ENCODE results near the gene NBEAL2.

NBEAL2 gene

DNA sequence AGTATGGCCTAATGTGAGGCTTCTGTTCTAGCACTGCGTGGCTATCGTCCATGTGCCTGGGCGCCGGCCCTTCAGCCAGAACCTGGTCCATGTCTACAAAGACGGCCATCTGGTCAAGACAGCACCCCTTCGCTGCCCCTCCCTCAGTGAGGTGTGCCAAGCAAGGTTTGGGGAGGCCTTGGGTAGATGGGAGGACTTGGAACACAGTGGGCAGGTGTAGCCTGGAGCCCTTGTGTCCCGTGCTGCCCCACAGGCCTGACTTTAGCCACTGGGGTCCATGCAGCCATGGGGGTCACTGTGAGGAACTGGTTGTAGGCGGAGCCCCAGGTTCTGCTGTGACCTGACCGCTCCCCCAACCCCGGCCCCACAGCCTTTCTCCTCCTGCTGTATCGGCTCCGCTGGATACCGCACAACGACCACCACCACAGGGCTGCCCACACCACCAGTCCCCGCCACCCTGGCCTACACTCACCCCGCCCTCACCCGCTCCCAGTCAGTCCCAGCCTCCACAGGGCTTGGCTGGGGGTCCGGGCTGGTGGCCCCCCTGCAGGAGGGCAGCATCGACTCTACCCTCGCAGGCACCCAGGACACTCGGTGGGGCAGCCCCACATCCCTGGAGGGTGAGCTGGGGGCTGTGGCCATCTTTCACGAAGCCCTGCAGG lies 16.6 kb downstream of the NBEAL2 start:
- Histone ChIP-seq H3K4me3 (ENCODE audit: low read depth, low read length) (no peak overlapping the region), H3K27ac (ENCODE audit: extremely low read depth, low read depth, low read length) (no peak overlapping the region), H3K36me3 (ENCODE audit: control insufficient read depth in 2 of 2, insufficient read depth in 1 of 2, low read length in 2 of 2) (peaks cover 0 to 53% of the 10 kb centered on the region in 2 experiments; a peak in 1 of 3 replicates), H3K9me3 (ENCODE audit: control insufficient read depth, insufficient read depth, low read depth, low read length) (no peaks in the 10 kb centered on the region), H3K4me1 (ENCODE audit: control insufficient read depth, insufficient read depth, low read length) (no peaks in the 10 kb centered on the region)
- ChIA-PET CTCF (interaction anchor here (0.6 kb wide), 1 partner anchor 300 kb away, joined by 3 read pairs; no protein-coding TSS in a partner anchor), POLR2A (interaction anchor here (0.7 kb wide), 1 partner anchor 16 kb away, joined by 3 read pairs; the partner anchor contains the start of gene NBEAL2)
- TF ChIP-seq GLIS2 (tag by site-specific recombination; IDR thresholded peaks at IDR 0.05) (peak; percentile 57), ZNF324 (tag by site-specific recombination; IDR thresholded peaks at IDR 0.05) (no peak)

DNA sequence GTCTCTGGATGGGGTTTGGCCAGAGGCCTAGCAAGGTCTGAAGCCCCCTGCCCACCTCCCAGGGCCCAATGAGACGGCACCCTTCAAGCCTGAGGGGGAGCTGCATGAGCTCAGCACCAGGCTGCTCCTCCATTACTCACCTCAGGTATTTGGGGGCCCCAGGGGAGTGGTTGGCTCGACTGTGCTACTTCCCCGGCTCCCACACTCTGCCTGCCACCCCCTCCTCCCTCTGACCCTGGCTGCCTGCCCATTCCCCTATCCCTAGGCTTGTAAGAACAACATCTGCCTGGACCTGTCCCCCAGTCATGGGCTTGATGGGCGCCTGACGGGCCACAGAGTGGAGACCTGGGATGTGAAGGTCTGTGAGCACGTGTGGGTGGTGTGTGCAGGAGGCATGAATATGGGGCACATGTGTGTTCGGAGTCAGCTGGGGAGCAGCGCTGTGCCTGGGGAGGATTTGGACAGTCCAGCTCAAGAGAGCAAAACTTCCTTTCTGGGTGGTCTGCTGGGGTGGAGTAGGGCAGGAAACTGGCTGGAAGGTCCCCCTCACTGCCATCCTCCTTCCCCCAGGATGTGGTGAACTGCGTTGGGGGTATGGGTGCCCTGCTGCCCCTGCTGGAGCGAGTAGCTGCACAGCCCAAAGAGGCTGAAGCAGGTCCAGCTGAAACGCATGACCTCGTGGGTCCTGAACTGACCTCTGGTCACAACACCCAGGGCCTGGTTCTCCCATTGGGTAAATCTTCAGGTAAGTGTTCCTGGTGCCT lies 17.4 kb downstream of the NBEAL2 start:
- ChIA-PET POLR2A (no interaction called here), CTCF (interaction anchor here (0.5 to 2.1 kb wide), 5 partner anchors 18 to 373 kb away, joined by 3 to 15 read pairs (median 3); partner anchors contain the start of gene NBEAL2)
- Histone ChIP-seq H3K9me3 (ENCODE audit: control insufficient read depth, insufficient read depth, low read depth, low read length) (no peaks in the 10 kb centered on the region), H3K27ac (ENCODE audit: extremely low read depth, low read depth, low read length) (no peak overlapping the region), H3K36me3 (ENCODE audit: control insufficient read depth in 2 of 2, insufficient read depth in 1 of 2, low read length in 2 of 2) (peaks cover 0 to 55% of the 10 kb centered on the region in 2 experiments; a peak in 1 of 3 replicates), H3K4me3 (ENCODE audit: low read depth, low read length) (no peak overlapping the region), H3K4me1 (ENCODE audit: control insufficient read depth, insufficient read depth, low read length) (no peaks in the 10 kb centered on the region)
- no peak for TF ChIP-seq ZBTB1 (tag by site-specific recombination; IDR thresholded peaks at IDR 0.05)
- no peak for TF ChIP-seq ZNF140 (tag by site-specific recombination; IDR thresholded peaks at IDR 0.05)
- TF ChIP-seq, protein P1, sequence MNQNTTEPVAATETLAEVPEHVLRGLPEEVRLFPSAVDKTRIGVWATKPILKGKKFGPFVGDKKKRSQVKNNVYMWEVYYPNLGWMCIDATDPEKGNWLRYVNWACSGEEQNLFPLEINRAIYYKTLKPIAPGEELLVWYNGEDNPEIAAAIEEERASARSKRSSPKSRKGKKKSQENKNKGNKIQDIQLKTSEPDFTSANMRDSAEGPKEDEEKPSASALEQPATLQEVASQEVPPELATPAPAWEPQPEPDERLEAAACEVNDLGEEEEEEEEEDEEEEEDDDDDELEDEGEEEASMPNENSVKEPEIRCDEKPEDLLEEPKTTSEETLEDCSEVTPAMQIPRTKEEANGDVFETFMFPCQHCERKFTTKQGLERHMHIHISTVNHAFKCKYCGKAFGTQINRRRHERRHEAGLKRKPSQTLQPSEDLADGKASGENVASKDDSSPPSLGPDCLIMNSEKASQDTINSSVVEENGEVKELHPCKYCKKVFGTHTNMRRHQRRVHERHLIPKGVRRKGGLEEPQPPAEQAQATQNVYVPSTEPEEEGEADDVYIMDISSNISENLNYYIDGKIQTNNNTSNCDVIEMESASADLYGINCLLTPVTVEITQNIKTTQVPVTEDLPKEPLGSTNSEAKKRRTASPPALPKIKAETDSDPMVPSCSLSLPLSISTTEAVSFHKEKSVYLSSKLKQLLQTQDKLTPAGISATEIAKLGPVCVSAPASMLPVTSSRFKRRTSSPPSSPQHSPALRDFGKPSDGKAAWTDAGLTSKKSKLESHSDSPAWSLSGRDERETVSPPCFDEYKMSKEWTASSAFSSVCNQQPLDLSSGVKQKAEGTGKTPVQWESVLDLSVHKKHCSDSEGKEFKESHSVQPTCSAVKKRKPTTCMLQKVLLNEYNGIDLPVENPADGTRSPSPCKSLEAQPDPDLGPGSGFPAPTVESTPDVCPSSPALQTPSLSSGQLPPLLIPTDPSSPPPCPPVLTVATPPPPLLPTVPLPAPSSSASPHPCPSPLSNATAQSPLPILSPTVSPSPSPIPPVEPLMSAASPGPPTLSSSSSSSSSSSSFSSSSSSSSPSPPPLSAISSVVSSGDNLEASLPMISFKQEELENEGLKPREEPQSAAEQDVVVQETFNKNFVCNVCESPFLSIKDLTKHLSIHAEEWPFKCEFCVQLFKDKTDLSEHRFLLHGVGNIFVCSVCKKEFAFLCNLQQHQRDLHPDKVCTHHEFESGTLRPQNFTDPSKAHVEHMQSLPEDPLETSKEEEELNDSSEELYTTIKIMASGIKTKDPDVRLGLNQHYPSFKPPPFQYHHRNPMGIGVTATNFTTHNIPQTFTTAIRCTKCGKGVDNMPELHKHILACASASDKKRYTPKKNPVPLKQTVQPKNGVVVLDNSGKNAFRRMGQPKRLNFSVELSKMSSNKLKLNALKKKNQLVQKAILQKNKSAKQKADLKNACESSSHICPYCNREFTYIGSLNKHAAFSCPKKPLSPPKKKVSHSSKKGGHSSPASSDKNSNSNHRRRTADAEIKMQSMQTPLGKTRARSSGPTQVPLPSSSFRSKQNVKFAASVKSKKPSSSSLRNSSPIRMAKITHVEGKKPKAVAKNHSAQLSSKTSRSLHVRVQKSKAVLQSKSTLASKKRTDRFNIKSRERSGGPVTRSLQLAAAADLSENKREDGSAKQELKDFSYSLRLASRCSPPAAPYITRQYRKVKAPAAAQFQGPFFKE (tag by site-specific recombination; IDR thresholded peaks at IDR 0.05; ENCODE audit: borderline replicate concordance): no peak
- TF ChIP-seq ZNF394 (tag by site-specific recombination; IDR thresholded peaks at IDR 0.05; ENCODE audit: borderline replicate concordance): no peak
- no peak for TF ChIP-seq ZBTB17 (tag by site-specific recombination; IDR thresholded peaks at IDR 0.05)
- TF ChIP-seq ZNF324 (tag by site-specific recombination; IDR thresholded peaks at IDR 0.05): no peak
- TF ChIP-seq ZFHX2 (tag by site-specific recombination; conservative IDR thresholded peaks at IDR 0.05): peak; percentile 62
- TF ChIP-seq ZFP69B (tag by site-specific recombination; IDR thresholded peaks at IDR 0.05): no peak
- no peak for TF ChIP-seq ZNF404 (tag by site-specific recombination; IDR thresholded peaks at IDR 0.05)
- peak; percentile 18; the same call in 1 of the 2 replicates for TF ChIP-seq EGR2 (tag by site-specific recombination; IDR thresholded peaks at IDR 0.05; ENCODE audit: low read depth)

DNA sequence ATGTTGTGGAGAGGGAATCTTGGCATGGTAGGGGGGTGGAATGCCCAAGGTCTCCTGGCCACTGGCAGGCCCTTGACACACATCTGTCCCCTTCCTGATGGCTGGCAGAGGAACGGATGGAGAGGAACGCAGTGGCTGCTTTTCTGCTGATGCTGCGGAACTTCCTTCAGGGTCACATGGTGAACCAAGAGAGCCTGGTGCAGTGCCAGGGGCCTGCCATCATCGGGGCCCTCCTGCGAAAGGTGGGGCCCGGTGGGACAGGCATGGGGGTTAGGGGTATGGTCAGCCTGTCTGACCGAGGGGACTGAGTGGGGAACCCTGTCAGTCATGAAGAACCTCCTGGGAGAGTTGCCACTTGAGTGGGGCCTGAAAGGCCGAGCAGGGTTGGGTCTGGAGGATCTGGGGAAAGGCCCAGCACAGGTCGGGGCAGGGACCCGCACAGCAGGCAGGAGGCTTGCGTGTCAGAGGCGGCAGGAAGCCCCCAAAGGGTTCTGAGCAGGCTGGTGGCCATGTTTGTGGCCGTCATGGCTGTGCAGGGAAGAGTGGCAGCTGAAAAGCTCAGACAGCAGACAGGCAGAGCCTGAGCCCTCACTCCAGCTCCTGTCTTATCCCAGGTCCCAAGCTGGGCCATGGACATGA lies 18.1 kb downstream of the NBEAL2 start:
- H3K36me3 ChIP-seq (ENCODE audit: control insufficient read depth in 2 of 2, insufficient read depth in 1 of 2, low read length in 2 of 2): peaks cover 0 to 62% of the 10 kb centered on the region in 2 experiments; a peak in 1 of 3 replicates
- ChIA-PET CTCF (interaction anchor here (0.6 to 2.1 kb wide), 14 partner anchors 9 to 510 kb away, joined by 3 to 15 read pairs (median 3); partner anchors contain the start of gene NBEAL2), POLR2A (no interaction called here)
- no peaks in the 10 kb centered on the region for H3K9me3 ChIP-seq (ENCODE audit: control insufficient read depth, insufficient read depth, low read depth, low read length)
- no peaks in the 10 kb centered on the region for H3K4me1 ChIP-seq (ENCODE audit: control insufficient read depth, insufficient read depth, low read length)
- no peak overlapping the region for H3K27ac ChIP-seq (ENCODE audit: extremely low read depth, low read depth, low read length)
- H3K4me3 ChIP-seq (ENCODE audit: low read depth, low read length): no peak overlapping the region
- TF ChIP-seq, protein P2, sequence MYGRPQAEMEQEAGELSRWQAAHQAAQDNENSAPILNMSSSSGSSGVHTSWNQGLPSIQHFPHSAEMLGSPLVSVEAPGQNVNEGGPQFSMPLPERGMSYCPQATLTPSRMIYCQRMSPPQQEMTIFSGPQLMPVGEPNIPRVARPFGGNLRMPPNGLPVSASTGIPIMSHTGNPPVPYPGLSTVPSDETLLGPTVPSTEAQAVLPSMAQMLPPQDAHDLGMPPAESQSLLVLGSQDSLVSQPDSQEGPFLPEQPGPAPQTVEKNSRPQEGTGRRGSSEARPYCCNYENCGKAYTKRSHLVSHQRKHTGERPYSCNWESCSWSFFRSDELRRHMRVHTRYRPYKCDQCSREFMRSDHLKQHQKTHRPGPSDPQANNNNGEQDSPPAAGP (tag by site-specific recombination; IDR thresholded peaks at IDR 0.05): no peak
- TF ChIP-seq, protein P3, sequence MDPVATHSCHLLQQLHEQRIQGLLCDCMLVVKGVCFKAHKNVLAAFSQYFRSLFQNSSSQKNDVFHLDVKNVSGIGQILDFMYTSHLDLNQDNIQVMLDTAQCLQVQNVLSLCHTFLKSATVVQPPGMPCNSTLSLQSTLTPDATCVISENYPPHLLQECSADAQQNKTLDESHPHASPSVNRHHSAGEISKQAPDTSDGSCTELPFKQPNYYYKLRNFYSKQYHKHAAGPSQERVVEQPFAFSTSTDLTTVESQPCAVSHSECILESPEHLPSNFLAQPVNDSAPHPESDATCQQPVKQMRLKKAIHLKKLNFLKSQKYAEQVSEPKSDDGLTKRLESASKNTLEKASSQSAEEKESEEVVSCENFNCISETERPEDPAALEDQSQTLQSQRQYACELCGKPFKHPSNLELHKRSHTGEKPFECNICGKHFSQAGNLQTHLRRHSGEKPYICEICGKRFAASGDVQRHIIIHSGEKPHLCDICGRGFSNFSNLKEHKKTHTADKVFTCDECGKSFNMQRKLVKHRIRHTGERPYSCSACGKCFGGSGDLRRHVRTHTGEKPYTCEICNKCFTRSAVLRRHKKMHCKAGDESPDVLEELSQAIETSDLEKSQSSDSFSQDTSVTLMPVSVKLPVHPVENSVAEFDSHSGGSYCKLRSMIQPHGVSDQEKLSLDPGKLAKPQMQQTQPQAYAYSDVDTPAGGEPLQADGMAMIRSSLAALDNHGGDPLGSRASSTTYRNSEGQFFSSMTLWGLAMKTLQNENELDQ (tag by site-specific recombination; IDR thresholded peaks at IDR 0.05; ENCODE audit: low read depth): no peak
- TF ChIP-seq ZFP3 (tag by site-specific recombination; IDR thresholded peaks at IDR 0.05; ENCODE audit: low read depth) (no peak), YY1 (tag by site-specific recombination; IDR thresholded peaks at IDR 0.05) (no peak), ZBTB8A (tag by site-specific recombination; IDR thresholded peaks at IDR 0.05) (no peak), ZNF112 (tag by site-specific recombination; IDR thresholded peaks at IDR 0.05) (no peak)
- TF ChIP-seq, protein P4, sequence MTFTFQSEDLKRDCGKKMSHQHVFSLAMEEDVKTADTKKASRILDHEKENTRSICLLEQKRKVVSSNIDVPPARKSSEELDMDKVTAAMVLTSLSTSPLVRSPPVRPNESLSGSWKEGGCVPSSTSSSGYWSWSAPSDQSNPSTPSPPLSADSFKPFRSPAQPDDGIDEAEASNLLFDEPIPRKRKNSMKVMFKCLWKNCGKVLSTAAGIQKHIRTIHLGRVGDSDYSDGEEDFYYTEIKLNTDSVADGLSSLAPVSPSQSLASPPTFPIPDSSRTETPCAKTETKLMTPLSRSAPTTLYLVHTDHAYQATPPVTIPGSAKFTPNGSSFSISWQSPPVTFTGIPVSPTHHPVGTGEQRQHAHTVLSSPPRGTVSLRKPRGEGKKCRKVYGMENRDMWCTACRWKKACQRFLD (tag by site-specific recombination; IDR thresholded peaks at IDR 0.05): no peak

Measured in HEK293 (cell line).